Measurements from ENCODE around the gene EMC8. TPM values are rescaled to one million over a fixed set of nuclear protein-coding genes. Genes with fewer than 3 reads are reported as not detected.
A peak's percentile ranks its signal among the peaks of the same experiment; 100 is the strongest.
"Not testable (repeated sequence)": the region's sequence is repeated elsewhere in the genome, so short reads cannot be mapped to it uniquely, and the experiment has no call there.

Gene EMC8
- total RNA-seq, 1 donor from 2014 or later = 31.9 TPM

DNA sequence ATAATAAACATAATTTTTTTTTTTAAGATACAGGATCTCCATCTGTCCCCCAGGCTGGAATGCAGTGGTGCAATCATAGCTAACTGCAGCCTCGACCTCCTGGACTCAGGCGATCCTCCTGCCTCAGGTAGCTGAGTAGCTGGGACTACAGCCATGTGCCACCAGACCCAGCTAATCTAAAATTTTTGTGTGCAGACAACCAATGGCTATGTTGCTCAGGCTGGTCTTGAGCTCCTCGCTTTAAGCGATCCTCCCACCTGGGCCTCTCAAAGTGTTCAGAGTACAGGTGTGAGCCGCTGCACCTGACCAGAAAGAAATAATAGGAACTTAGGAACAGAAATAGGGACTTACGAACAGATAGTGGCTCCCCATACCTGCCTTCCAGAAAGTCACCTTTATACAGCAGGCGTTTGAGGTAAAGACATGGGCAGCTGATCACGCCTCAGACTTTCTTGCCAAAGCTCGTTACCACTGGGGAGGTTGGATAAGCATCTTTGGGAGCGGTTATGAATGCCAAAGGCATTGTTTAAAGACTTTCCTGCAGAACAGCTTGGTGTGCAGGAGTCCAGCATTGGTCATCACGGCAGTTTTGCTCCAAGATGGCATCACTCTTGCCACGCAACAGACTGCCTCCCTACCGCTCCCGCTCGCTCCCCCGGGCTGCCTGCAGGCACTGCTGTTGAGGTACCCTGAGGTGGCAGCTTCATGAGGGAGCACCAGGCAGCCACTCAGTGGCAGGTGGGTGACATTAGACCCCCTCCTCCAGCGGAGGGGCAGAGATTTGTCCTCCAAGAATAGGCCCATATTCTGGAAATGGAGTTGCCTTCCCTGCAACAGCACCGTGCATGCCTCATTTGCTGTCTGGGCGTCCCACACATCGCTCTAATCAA, 13.7 kb upstream of the EMC8 start:
- no peak for DNase-seq (ENCODE audit: low read depth in 2 of 2)

- DNase-seq (ENCODE audit: low read depth in 2 of 2) = no peak
Observed at GRCh38 chr16:85812031-85812807, 12.9 kb upstream of the EMC8 start.

DNA sequence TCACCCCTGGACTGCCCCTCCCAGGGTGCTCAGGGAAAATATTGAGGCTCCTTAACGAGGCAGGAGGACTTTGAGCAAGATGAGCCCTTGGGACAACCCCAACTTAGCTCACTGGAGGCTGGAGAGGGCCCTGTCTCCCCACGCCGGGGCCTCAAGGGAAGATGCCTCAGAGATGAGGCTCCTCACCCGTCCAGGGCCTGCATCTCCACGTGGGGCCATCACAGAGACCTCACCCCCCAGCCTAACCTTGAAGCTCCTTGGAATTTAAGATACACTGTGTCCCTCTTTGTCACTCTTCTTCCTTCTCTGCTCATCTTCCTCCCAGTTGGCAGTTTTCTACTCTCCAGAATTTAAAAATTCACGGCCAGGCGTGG, 11.4 kb upstream of the EMC8 start:
- DNase-seq (ENCODE audit: low read depth in 2 of 2) = no peak

DNA sequence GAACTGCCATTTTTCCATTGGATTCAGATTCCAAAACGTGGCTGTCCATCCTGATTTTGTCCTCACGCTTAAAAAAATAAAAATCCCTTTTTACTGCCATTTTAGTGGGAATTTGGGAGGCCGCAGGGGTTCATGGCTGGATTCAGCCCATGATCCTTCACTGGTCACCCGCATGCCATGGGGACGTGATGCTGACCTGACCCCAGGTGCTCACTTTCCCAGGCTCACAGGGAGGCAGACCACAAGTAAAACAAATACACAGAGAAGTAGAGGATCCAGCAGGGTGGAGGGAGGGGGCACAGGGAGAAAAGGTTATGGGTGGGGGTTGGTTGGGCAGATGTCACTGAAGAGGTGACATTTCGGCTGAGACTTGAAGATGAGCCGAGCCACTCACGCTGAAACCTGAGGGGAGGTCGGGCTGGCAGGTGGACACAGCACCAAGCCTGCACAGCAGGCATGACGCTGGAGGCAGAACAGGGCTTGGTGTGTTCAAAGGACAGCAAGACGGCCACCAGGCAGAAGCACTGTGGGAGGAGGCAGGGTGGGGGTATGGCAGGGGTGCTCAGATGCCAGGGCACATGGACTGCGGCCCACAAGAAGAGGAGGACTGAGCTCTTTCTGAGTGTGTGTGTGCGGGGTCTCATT, 10.9 kb upstream of the EMC8 start:
- DNase-seq (ENCODE audit: low read depth in 2 of 2) = no peak

- no peak for DNase-seq (ENCODE audit: low read depth in 2 of 2)
Observed at GRCh38 chr16:85809645-85810044, 10.3 kb upstream of the EMC8 start.

DNA sequence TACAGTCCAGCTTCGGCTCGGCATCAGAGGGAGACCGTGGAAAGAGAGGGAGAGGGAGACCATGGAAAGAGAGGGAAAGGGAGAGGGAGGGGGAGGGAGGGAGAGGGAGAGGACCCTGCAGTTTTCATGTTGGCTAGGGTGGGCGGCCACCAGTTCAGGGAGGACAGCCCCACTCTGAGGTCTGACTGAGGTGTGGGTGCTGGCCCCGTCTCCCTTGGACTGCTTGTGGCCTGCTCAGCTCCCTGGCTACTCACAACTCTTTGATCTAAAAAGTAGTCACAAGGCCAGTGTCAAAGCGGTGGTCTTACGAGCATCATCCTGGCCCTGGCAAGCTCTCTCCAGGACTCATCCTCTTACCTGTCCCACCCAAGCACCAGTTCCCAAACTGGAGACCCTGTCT, 9.6 kb upstream of the EMC8 start:
- DNase-seq (ENCODE audit: low read depth in 2 of 2) = no peak

DNA sequence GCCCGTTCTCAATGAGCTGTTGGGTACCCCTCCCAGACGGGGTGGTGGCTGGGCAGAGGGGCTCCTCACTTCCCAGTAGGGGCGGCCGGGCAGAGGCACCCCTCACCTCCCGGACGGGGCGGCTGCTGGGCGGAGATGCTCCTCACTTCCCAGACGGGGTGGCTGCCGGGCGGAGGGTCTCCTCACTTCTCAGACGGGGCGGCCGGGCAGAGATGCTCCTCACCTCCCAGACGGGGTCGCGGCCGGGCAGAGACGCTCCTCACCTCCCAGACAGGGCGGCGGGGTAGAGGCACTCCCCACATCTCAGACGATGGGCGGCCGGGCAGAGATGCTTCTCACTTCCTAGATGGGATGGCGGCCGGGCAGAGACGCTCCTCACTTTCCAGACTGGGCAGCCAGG, 8.8 kb upstream of the EMC8 start:
- DNase-seq (ENCODE audit: low read depth in 2 of 2) = not testable (repeated sequence)

DNA sequence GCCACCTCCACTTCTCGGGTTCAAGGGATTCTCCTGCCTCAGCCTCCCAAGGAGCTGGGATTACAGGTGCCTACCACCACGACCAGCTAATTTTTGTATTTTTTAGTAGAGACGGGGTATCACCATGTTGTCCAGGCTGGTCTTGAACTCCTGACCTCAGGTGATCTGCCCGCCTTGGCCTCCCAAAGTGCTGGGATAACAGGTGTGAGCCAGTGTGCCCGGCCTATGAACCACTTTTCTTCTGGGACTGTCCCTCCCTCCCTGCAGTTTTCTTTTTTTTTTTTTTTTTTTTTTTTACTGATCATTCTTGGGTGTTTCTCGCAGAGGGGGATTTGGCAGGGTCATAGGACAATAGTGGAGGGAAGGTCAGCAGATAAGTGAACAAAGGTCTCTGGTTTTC, 8.0 kb upstream of the EMC8 start:
- DNase-seq (ENCODE audit: low read depth in 2 of 2) = not testable (repeated sequence)

GRCh38 chr16:85806539-85806938, 7.2 kb upstream of the EMC8 start:
- no peak for DNase-seq (ENCODE audit: low read depth in 2 of 2)

GRCh38 chr16:85805442-85806045, 6.2 kb upstream of the EMC8 start:
- no peak for DNase-seq (ENCODE audit: low read depth in 2 of 2)

GRCh38 chr16:85803570-85803969, 4.2 kb upstream of the EMC8 start:
- no peak for DNase-seq (ENCODE audit: low read depth in 2 of 2)

- peak in 1 of 2 donors; percentile 40 for DNase-seq (ENCODE audit: low read depth in 2 of 2)
Observed at GRCh38 chr16:85800321-85800669, 951 bp upstream of the EMC8 start.

- peak; percentile 34 to 48 for DNase-seq (ENCODE audit: low read depth in 2 of 2)
Observed at GRCh38 chr16:85798901-85799496, 345 bp downstream of the EMC8 start.

- DNase-seq (ENCODE audit: low read depth in 2 of 2) = peak in 1 of 2 donors; percentile 19
Observed at GRCh38 chr16:85798283-85798776, 1.0 kb downstream of the EMC8 start.

- DNase-seq (ENCODE audit: low read depth in 2 of 2) = no peak
Observed at GRCh38 chr16:85796599-85796998, 2.7 kb downstream of the EMC8 start.

DNA sequence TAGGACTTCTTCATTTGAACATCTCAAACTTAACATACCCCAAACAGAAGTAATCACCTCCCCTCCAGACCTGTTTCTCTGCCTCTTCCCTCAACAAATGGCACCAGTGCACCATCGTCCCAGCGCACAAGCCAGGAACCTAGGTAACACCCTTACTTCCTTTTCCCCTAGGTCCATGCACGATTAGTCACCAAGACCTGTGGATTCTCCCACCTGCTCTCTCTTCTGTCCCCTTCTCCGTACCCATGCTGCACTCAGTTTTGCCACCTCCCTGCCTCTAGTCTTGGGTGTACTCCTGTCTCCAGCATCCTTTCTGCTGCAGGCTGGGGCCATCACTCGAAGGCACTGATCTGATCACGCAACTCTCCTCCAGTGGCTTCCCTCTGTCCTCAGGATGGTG, 3.2 kb downstream of the EMC8 start:
- DNase-seq (ENCODE audit: low read depth in 2 of 2) = no peak

GRCh38 chr16:85794696-85795095, 4.6 kb downstream of the EMC8 start:
- no peak for DNase-seq (ENCODE audit: low read depth in 2 of 2)

GRCh38 chr16:85793662-85794298, 5.6 kb downstream of the EMC8 start:
- DNase-seq (ENCODE audit: low read depth in 2 of 2) = no peak

DNA sequence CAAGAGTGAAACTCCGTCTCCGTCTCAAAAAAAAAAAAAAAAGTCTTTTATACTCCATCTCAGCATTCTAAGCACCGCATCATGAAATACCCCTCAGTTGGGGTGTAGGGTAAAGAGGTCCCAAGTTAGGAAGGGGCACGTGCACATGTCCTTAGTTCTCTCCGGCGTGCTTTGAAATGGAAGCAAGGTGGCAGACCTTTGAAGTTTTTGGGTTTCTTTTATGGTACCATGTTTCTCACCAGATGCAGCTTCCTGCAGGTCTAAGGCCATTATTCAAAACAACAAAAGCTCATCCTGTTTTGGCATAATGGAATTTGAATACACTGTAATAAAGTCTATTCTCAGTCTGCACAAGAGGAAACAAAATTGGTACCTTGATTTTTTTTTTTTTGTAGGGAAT, 9.6 kb downstream of the EMC8 start:
- peak; percentile 9 to 42 for DNase-seq (ENCODE audit: low read depth in 2 of 2)

DNA sequence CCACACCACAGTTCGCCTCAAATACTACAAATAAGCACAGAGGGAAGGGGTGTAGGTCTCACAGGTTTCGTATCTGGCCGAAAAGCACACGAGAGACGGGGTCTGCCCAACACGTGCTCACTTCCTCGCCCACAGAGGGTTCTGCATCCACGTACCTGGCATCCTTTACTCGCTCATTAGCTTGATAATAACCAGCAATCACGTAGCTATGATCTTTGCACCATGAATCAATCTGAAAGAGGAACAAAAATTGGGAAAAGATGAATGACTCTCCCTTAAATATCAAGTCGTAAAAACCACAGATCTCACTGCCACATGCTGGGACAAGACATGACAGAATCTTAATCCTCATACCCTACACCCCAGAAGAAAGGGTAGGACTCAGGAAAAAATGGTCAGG, 10.5 kb downstream of the EMC8 start:
- no peak for DNase-seq (ENCODE audit: low read depth in 2 of 2)

DNA sequence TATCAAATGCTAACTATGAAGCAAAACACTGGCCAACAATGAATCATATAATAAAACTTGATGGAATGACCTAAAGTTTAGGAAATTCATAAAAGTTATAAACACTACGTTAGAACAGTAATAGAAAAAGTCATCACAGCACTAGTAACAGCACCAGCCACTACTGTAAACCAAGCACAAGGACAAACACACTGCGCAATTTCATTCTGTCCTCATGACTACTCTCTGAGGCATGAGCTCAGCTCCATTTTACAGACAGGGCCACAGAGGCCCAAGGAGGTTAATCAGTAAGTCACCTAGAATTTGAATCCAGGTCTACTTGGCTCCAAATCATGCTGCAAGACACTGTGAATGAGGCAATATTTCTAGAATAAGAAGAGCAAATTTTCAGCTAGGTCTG, 13.4 kb downstream of the EMC8 start:
- no peak for DNase-seq (ENCODE audit: low read depth in 2 of 2)

Measured in lung microvascular endothelial cell (primary cell).